Suprapubic skin (tissue), 3 donors: ENCODE measurements around the gene INPP1.

Experiments
- CTCF ChIP-seq, 2 donors: fragments of 200-600 bp in 1 of 2; fragments of 450-650 bp in 1 of 2; sonication (generic) in 1 of 2; IDR thresholded peaks; one replicate each; pipeline ENCODE4 v1.5.1; 2016 to 2019; ENCODE audit warnings: antibody characterized with exemption in 2 of 2, mild to moderate bottlenecking in 1 of 2, moderate library complexity in 1 of 2
- POLR2A ChIP-seq, 2 donors: fragments of 450-650 bp; IDR thresholded peaks; one replicate each; pipeline ENCODE4 v1.6.1; 2017; ENCODE audit warnings: antibody characterized with exemption in 2 of 2, mild to moderate bottlenecking in 2 of 2, moderate library complexity in 2 of 2

GRCh38 chr2:190361572-190361971 is 18.2 kb downstream of the INPP1 start:
- no peak for TF ChIP-seq CTCF (IDR thresholded peaks at IDR 0.05)
- no peak for TF ChIP-seq POLR2A (IDR thresholded peaks at IDR 0.05)
